Brain pericyte (primary cell): Measurements from ENCODE around the gene PTPRD.
A peak's percentile ranks its signal among the peaks of the same experiment; 100 is the strongest.

Experiments
- DNase-seq: peaks from one replicate; pipeline ENCODE4 v3.0.0-alpha.2; 2012; ENCODE audit warnings: low read depth, low spot score

PTPRD gene

GRCh38 chr9:10054456-10054855, 558.3 kb downstream of the PTPRD start:
- no peak for DNase-seq

- no peak for DNase-seq
Measured at GRCh38 chr9:10052916-10053315, 559.9 kb downstream of the PTPRD start.

- no peak for DNase-seq
Measured at GRCh38 chr9:10052181-10052580, 560.6 kb downstream of the PTPRD start.

- DNase-seq: no peak
Measured at GRCh38 chr9:10050016-10050415, 562.8 kb downstream of the PTPRD start.

- no peak for DNase-seq
Measured at GRCh38 chr9:10048994-10049393, 563.8 kb downstream of the PTPRD start.

GRCh38 chr9:10045598-10045997, 567.2 kb downstream of the PTPRD start:
- DNase-seq: no peak

GRCh38 chr9:10041726-10042229, 571.0 kb downstream of the PTPRD start:
- no peak for DNase-seq

- DNase-seq: no peak
Measured at GRCh38 chr9:10036095-10036494, 576.7 kb downstream of the PTPRD start.

GRCh38 chr9:10032166-10032565, 580.6 kb downstream of the PTPRD start:
- no peak for DNase-seq

GRCh38 chr9:10026443-10026984, 586.3 kb downstream of the PTPRD start:
- DNase-seq: no peak

GRCh38 chr9:10015755-10016154, 597.0 kb downstream of the PTPRD start:
- no peak for DNase-seq

- no peak for DNase-seq
Measured at GRCh38 chr9:10014889-10015288, 597.9 kb downstream of the PTPRD start.

GRCh38 chr9:10009401-10009800, 603.4 kb downstream of the PTPRD start:
- no peak for DNase-seq

- peak; percentile 6 for DNase-seq
Measured at GRCh38 chr9:10008101-10008799, 604.6 kb downstream of the PTPRD start.

- DNase-seq: no peak
Measured at GRCh38 chr9:10007356-10007755, 605.4 kb downstream of the PTPRD start.

GRCh38 chr9:10005206-10005605, 607.6 kb downstream of the PTPRD start:
- no peak for DNase-seq

- DNase-seq: no peak
Measured at GRCh38 chr9:10003047-10003446, 609.8 kb downstream of the PTPRD start.

GRCh38 chr9:10000669-10001068, 612.1 kb downstream of the PTPRD start:
- no peak for DNase-seq

- DNase-seq: peak; percentile 6
Measured at GRCh38 chr9:9998491-9999287, 614.1 kb downstream of the PTPRD start.

GRCh38 chr9:9997585-9997984, 615.2 kb downstream of the PTPRD start:
- DNase-seq: no peak

- DNase-seq: no peak
Measured at GRCh38 chr9:9996259-9996658, 616.5 kb downstream of the PTPRD start.

GRCh38 chr9:9992936-9993335, 619.9 kb downstream of the PTPRD start:
- no peak for DNase-seq

- no peak for DNase-seq
Measured at GRCh38 chr9:9973062-9973461, 639.7 kb downstream of the PTPRD start.
